Astrocyte of the cerebellum (primary cell): ENCODE data around the gene PEPD.

Experiments
- DNase-seq: peaks from one replicate; pipeline ENCODE4 v3.0.0-alpha.2; 2011; ENCODE audit warnings: low read depth
- H3K4me3 ChIP-seq: 2 replicates; pipeline ENCODE4 v1.5.1; 2011; ENCODE audit warnings: mild to moderate bottlenecking, low read depth, low read length, moderate library complexity
- in situ Hi-C: cut with HindIII; loops from 2 replicates; pipeline ENCODE4 v1.10.0; 2017; ENCODE audit warnings: low sequenced_read_pairs
- TF ChIP-seq, protein P1 (sequence below): IDR thresholded peaks from 2 replicates; pipeline ENCODE4 v1.5.1; 2012; ENCODE audit warnings: low read length, low read depth, moderate library complexity, mild to moderate bottlenecking; ENCODE audit errors: missing control alignments

PEPD gene

DNA sequence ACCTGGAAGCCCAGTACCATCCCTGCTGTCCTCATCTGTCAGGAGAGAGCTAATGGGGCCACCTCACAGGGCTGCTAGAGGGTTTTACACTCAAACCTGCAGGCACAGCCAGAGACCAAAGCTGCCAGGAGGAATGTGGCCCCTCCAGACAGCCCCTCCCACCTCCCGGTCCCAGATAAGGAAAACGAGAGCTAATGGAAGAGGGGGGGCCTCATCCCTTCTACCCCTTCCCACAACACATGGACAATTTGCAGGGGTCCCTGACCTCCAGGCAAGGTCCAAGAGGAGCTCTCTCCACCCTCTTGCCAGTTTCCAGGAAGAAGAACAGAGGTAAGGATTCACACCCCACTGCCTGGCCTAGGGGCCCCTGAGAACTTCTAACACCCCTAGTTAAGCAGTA is 1.6 kb upstream of the PEPD start:
- no peak overlapping the region for H3K4me3 ChIP-seq
- in situ Hi-C loops, result no loop called here
- no peak for DNase-seq
- TF ChIP-seq, protein P1, sequence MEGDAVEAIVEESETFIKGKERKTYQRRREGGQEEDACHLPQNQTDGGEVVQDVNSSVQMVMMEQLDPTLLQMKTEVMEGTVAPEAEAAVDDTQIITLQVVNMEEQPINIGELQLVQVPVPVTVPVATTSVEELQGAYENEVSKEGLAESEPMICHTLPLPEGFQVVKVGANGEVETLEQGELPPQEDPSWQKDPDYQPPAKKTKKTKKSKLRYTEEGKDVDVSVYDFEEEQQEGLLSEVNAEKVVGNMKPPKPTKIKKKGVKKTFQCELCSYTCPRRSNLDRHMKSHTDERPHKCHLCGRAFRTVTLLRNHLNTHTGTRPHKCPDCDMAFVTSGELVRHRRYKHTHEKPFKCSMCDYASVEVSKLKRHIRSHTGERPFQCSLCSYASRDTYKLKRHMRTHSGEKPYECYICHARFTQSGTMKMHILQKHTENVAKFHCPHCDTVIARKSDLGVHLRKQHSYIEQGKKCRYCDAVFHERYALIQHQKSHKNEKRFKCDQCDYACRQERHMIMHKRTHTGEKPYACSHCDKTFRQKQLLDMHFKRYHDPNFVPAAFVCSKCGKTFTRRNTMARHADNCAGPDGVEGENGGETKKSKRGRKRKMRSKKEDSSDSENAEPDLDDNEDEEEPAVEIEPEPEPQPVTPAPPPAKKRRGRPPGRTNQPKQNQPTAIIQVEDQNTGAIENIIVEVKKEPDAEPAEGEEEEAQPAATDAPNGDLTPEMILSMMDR, result no peak

DNA sequence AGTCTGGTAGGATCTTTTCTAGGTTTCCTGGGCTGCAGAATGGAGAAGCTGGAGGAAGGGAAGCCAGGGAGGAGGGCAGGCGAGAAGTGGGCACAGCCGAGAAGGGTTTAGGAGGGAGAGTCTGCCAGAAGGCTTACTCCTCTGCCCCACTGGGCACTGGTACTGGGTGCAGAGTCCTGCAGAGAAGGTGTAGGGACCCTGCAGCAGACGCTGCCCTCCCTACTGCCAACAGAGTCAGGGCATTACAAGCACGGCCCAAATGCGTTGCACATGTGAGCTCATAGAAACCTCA is 726 bp upstream of the PEPD start:
- DNase-seq, result no peak
- peak overlapping the region; percentile 92 for H3K4me3 ChIP-seq
- in situ Hi-C loops, result no loop called here
- TF ChIP-seq, protein P1, result no peak

DNA sequence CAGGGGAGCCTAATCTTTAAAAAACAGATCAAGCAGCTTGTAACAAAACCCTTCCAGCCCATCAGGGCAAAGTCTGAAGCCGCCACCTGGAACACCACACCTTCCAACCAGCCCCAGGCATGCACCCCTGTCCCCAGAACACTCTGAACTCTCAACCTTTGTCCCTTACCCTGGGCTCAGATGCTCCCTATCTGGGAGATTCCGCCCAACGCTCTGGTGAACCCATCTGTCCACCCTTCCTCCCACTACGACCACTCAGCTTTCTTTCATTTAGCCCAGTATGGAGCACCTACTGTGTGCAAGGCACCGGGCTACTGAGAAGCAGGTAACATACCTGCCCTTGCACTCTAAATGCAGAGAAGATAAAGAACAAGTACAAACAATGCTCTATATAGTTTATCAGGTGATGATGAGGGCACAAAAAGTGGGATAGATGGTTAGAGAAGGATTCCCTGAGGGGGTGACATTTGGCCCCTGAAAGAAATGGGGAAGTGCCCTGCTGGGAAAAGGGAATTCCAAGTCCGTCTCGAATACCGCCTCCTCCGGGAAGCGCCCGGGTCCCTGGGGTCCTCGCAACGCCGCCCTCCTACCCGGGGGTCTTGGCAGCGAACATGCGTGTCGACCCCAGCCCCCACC is 629 bp downstream of the PEPD start:
- peak overlapping the region; percentile 92 for H3K4me3 ChIP-seq
- in situ Hi-C loops, result no loop called here
- no peak for DNase-seq
- TF ChIP-seq, protein P1, result no peak

DNA sequence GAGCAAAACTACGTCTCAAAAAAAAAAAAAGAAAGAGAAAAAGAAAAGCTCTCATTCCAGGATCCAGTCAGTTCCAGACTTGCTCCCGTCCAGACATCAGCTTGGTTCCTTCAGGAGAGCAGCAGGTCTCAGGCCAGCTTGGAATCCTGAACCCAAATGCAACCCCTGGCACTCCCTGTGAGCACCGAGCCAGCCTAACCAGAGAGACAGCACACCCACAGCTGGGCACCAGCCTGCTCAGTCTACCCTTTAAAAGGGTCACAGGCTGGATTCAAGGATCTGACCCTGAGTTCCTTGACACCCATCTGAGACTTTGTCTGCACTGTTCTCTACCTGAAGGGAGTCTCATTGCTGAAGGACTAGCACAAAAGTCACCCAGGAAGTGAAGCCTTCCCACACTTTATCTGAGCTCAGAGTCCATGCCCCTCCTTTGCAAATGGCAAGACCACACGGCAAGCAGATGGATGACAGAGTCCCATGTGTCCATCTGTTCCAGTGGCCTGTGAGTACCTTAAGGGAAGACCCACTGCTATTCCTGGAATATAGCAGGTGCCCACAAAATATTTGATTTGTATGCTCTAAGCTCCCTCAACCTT is 1.4 kb downstream of the PEPD start:
- H3K4me3 ChIP-seq, result no peak overlapping the region
- TF ChIP-seq, protein P1, result no peak
- DNase-seq, result no peak
- in situ Hi-C loops, result no loop called here

DNA sequence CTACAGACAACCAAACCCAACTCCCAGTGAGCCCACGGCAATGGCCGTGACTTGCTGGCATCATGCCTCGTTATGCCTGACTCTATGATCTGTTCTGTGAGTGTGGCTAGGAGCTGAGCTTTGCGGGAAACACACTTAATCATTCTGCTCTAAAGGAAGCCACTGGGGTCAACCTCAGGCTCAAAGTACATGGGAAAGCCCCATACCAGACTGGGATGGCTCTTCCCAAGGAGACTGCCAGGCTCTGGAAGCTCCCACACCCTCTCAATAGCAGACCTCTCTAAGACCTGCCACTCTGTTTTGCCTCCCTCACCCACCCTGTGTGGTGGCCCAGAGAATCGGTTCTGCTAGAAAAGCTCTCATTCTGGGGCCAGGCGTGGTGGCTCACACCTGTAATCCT is 2.2 kb downstream of the PEPD start:
- no peak for DNase-seq
- in situ Hi-C loops, result no loop called here
- no peak overlapping the region for H3K4me3 ChIP-seq
- TF ChIP-seq, protein P1, result no peak

DNA sequence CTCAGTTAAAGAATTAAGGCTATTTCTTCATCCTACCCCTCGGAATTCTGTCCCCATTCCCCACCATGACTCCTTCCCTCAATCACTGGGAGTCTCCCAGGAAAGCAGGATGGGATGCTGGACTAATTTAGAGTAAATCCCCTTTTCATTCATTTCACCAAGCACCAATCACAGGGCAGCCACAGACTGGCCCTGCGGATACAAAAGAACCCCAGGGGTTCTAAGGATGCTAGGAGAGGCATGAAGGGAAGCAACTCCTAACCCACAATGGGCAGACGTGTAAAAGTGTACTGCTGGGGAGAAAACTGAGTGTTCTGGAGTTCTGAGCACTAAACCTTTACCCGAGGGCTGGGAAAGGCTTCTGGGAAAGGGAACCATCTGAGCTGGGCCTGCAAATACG is 3.0 kb downstream of the PEPD start:
- DNase-seq, result no peak
- TF ChIP-seq, protein P1, result no peak
- in situ Hi-C loops, result no loop called here
- no peak overlapping the region for H3K4me3 ChIP-seq
